K562 (cell line): ENCODE data around the gene ATP1A3. TPM values are rescaled to one million over a fixed set of nuclear protein-coding genes. Genes with fewer than 3 reads are reported as not detected.

Experiments used
- ATAC-seq: fragments of 200-7000 bp; cut with Tn5 transposase; 3 replicates; pipeline ENCODE4 v1.9.1; 2020; ENCODE audit warnings: moderate library complexity
- BruUV-seq: library from RNA; stranded (reverse); fragments of 400-500 nt; replicated peaks from 2 replicates; lab custom pipeline; 2021; lab: Mats Ljungman, UMichigan
- CTCF ChIA-PET: fragments of 300-600 bp; formaldehyde crosslinking; extraction: SDS; loops from one replicate; lab custom pipeline; 2021; ENCODE audit warnings: low intra/inter-chr PET ratio; lab: Yijun Ruan, JAX
- POLR2A ChIA-PET: fragments of 300-600, 350-650 bp; sonication (Branson Sonifier 250); formaldehyde crosslinking; extraction: SDS; loops from one replicate; lab custom pipeline; 2021; ENCODE audit warnings: antibody characterized with exemption, inconsistent platforms; lab: Yijun Ruan, JAX
- DNase-seq, 4 experiments: peaks; one replicate each; pipeline versions ENCODE4 v3.0.0 to v3.0.0-alpha.2; 2011 to 2018; ENCODE audit warnings: low spot score in 3 of 4, mixed read lengths in 3 of 4; ENCODE audit errors: extremely low read depth in 1 of 4
- FAIRE-seq: peaks from 2 replicates; lab custom pipeline; 2011; peaks lifted over from hg19 to GRCh38; lab: Jason Lieb, UNC
- H2AFZ ChIP-seq: 2 replicates; pipeline ENCODE4 v1.6.0; 2011; ENCODE audit warnings: low read depth, low read length, control low read depth, inconsistent platforms
- H3K27ac ChIP-seq: fragments of 200-600 bp; 3 replicates; pipeline ENCODE4 v1.8.0; 2011; ENCODE audit warnings: low read depth, mild to moderate bottlenecking, control low read depth, inconsistent platforms, low read length, moderate library complexity, mixed read lengths; ENCODE audit errors: extremely low read depth
- H3K27me3 ChIP-seq, 2 experiments: fragments of 300-600 bp in 1 of 2; 2 replicates in 1 of 2; 3 replicates in 1 of 2; pipeline versions ENCODE4 v1.6.0 to v1.8.0; 2011; ENCODE audit warnings: inconsistent platforms in 2 of 2, low read length in 2 of 2, mild to moderate bottlenecking in 1 of 2, mixed read lengths in 1 of 2, moderate library complexity in 1 of 2; ENCODE audit not compliant: control insufficient read depth in 2 of 2, insufficient read depth in 2 of 2
- H3K36me3 ChIP-seq: fragments of 300-600 bp; 3 replicates; pipeline ENCODE4 v1.8.0; 2011; ENCODE audit warnings: mild to moderate bottlenecking, low read length, inconsistent platforms; ENCODE audit not compliant: control insufficient read depth, insufficient read depth
- H3K4me1 ChIP-seq, 2 experiments: fragments of 200-600 bp in 1 of 2; replicated peaks in 1 of 2; 2 replicates in 1 of 2; 3 replicates in 1 of 2; pipeline versions ENCODE4 v1.5.1 to v1.8.0; 2011; ENCODE audit warnings: inconsistent platforms in 2 of 2, low read length in 2 of 2, mild to moderate bottlenecking in 1 of 2, mixed read lengths in 1 of 2, moderate library complexity in 1 of 2; ENCODE audit not compliant: control insufficient read depth in 2 of 2, insufficient read depth in 2 of 2
- H3K4me2 ChIP-seq: 2 replicates; pipeline ENCODE4 v1.6.1; 2011; ENCODE audit warnings: low read length, control low read depth, inconsistent platforms, mixed read lengths; ENCODE audit not compliant: insufficient read depth
- H3K4me3 ChIP-seq: fragments of 200-600 bp; sonication (generic), shearing (Covaris generic); 2 replicates; pipeline ENCODE4 v1.5.1; 2016; ENCODE audit warnings: control low read depth, inconsistent platforms
- H3K79me2 ChIP-seq: fragments of 200-600 bp; 3 replicates; pipeline ENCODE4 v1.8.0; 2011; ENCODE audit warnings: low read length, inconsistent platforms; ENCODE audit not compliant: control insufficient read depth, insufficient read depth
- H3K9ac ChIP-seq, 2 experiments: 2 replicates each; pipeline versions ENCODE4 v1.6.0 to v1.6.1; 2011; ENCODE audit warnings: low read depth in 2 of 2, low read length in 2 of 2, control low read depth in 1 of 2, inconsistent platforms in 1 of 2, mild to moderate bottlenecking in 1 of 2, mixed read lengths in 1 of 2; ENCODE audit not compliant: insufficient read depth in 1 of 2
- H3K9me1 ChIP-seq: one replicate; pipeline ENCODE4 v1.6.0; 2011; ENCODE audit warnings: inconsistent platforms, mild to moderate bottlenecking, low read length, moderate library complexity; ENCODE audit not compliant: control insufficient read depth, insufficient read depth
- H3K9me3 ChIP-seq: replicated peaks from 2 replicates; pipeline ENCODE4 v1.5.1; 2011; ENCODE audit warnings: low read depth, low read length, inconsistent platforms; ENCODE audit not compliant: control insufficient read depth, insufficient read depth
- H4K20me1 ChIP-seq: replicated peaks from 2 replicates; pipeline ENCODE4 v1.6.1; 2011; ENCODE audit warnings: low read length, inconsistent platforms, mixed read lengths; ENCODE audit not compliant: control insufficient read depth, insufficient read depth
- DNMT1 ChIP-seq: fragments of 450-650 bp; IDR thresholded peaks from 2 replicates; pipeline ENCODE4 v1.6.1; 2016; ENCODE audit warnings: antibody characterized with exemption, mild to moderate bottlenecking
- EGR1 ChIP-seq: fragments of 450-650 bp; conservative IDR thresholded peaks from 2 replicates; pipeline ENCODE4 v1.6.1; 2017; ENCODE audit warnings: mild to moderate bottlenecking
- MBD2 ChIP-seq: sonication (generic); IDR thresholded peaks from 2 replicates; pipeline ENCODE4 v1.6.1; 2016; ENCODE audit warnings: low read depth, borderline replicate concordance
- MEF2D ChIP-seq: conservative IDR thresholded peaks from 2 replicates; pipeline ENCODE4 v1.6.1; 2016; ENCODE audit warnings: low read depth, missing genetic modification characterization, missing compliant biosample characterization
- NR2C1 ChIP-seq, 2 experiments: fragments of 450-650 bp; IDR thresholded peaks; 2 replicates each; pipeline ENCODE4 v1.6.1; 2017; ENCODE audit warnings: mild to moderate bottlenecking in 2 of 2, antibody characterized with exemption in 1 of 2, inconsistent platforms in 1 of 2, missing compliant biosample characterization in 1 of 2, missing genetic modification characterization in 1 of 2
- POLR2AphosphoS5 ChIP-seq: IDR thresholded peaks from 2 replicates; pipeline ENCODE4 v1.6.1; 2011; ENCODE audit warnings: mild to moderate bottlenecking, low read depth, low read length, moderate library complexity; ENCODE audit not compliant: control insufficient read depth, insufficient read depth
- RBM34 ChIP-seq: fragments of 200-400 bp; formaldehyde crosslinking; IDR thresholded peaks from 2 replicates; pipeline ENCODE4 v1.6.1; 2018; ENCODE audit warnings: low read length, borderline replicate concordance; ENCODE audit not compliant: insufficient read depth
- TBL1XR1 ChIP-seq, 2 experiments: IDR thresholded peaks; 2 replicates each; pipeline ENCODE4 v1.6.1; 2012; ENCODE audit warnings: improper control_type of control experiment in 2 of 2, low read length in 2 of 2, mild to moderate bottlenecking in 1 of 2
- ZC3H11A ChIP-seq: IDR thresholded peaks from 2 replicates; pipeline ENCODE4 v1.6.1; 2012; ENCODE audit warnings: low read depth, low read length, improper control_type of control experiment
- ZNF561 ChIP-seq: fragments of 450-650 bp; formaldehyde crosslinking; conservative IDR thresholded peaks from 2 replicates; pipeline ENCODE4 v1.4.0; 2020; ENCODE audit warnings: mild to moderate bottlenecking, moderate library complexity
- WGBS: fragments of 100-300 bp; shearing (Covaris generic); methylation state at CpG from one replicate; pipeline ENCODE4 v1.1.6; 2016; ENCODE audit warnings: low coverage, mixed read lengths; ENCODE audit not compliant: insufficient coverage; ENCODE audit errors: missing lambda C conversion rate; 5-methylcytosine and 5-hydroxymethylcytosine counted together
- in situ Hi-C: fragments of 300-500 bp; cut with MboI; formaldehyde crosslinking; loops from 4 replicates; pipeline ENCODE4 v1.15.0; 2018; ENCODE audit warnings: inconsistent platforms, mixed read lengths
- intact Hi-C: fragments of 100-400 bp; cut with micrococcal nuclease; formaldehyde crosslinking; loops from 2 replicates; pipeline ENCODE4 v1.14.2; 2022
- polyA plus RNA-seq, 8 experiments: library from polyadenylated mRNA; depleted of rRNA in 4 of 8; stranded (reverse) in 5 of 8; unstranded in 3 of 8; fragments of >200 nt; fragmentation: Nextera tagmentation in 2 of 8; fragmentation: Illumina TruSeq in 1 of 8; extraction: Ambion mirVana in 2 of 8; extraction: Trizol in 1 of 8; gene quantifications; 2 replicates each; pipeline versions ENCODE4 v1.2.1 to v1.2.3, GENCODE V29; 2011 to 2014; ENCODE audit warnings: inconsistent platforms in 1 of 8, missing spikeins in 1 of 8
- total RNA-seq, 7 experiments: library from RNA; depleted of rRNA in 6 of 7; stranded (reverse); fragments of >200 nt in 6 of 7; fragmentation: Illumina TruSeq in 2 of 7; extraction: Trizol in 2 of 7; gene quantifications; 2 replicates each; pipeline versions ENCODE4 v1.2.1 to v1.2.3, GENCODE V29; 2011 to 2021; ENCODE audit warnings: low replicate concordance in 1 of 7
- TF ChIP-seq, protein P1 (sequence below): fragments of 450-650 bp; formaldehyde crosslinking; IDR thresholded peaks from 2 replicates; pipeline ENCODE4 v1.4.0; 2020; ENCODE audit warnings: mild to moderate bottlenecking, moderate library complexity
- TF ChIP-seq, protein P2 (sequence below): fragments of 250-450 bp; sonication (Bioruptor Pico); IDR thresholded peaks from 2 replicates; pipeline ENCODE4 v1.5.0; 2022; ENCODE audit warnings: mild to moderate bottlenecking

The ATP1A3 gene
- total and polyA plus RNA-seq, 9 of the 15 experiments (the other 6 are each of a cell fraction or from before 2014, with no cell fraction given): 0.03 to 1.0 (median 0.17) TPM; not detected in 3

DNA sequence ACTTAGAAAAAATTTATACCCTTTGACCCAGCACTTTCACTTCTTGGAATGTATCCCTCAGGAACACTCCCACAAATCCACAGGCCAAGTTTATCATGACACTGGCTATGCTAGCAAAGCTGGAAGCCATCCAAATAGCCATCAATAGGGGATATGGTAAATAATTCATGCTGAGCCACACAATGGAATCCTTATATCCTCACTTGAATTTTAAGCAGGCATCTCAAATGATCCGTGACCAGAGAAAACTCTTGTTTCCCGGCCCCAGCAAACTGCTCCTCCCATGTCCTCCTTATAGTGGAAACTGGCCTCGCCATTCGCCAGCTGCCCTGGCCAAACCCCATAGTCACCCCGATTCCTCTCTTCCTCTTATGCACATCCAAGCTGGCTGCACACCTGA, 38.4 kb upstream of the ATP1A3 start:
- intact Hi-C loops (no loop called here), in situ Hi-C loops (no loop called here)
- Histone ChIP-seq H3K4me1 (no peaks in the 10 kb centered on the region), H2AFZ (no peak overlapping the region), H4K20me1 (peaks cover 4% of the 10 kb centered on the region; the same call in 1 of the 2 replicates), H3K36me3 (no peaks in the 10 kb centered on the region), H3K9me3 (no peaks in the 10 kb centered on the region), H3K4me3 (no peak overlapping the region), H3K27me3 (peaks cover 19 to 42% of the 10 kb centered on the region in 2 experiments), H3K79me2 (no peaks in the 10 kb centered on the region), H3K27ac (no peak overlapping the region), H3K9ac (no peak overlapping the region), H3K9me1 (no peaks in the 10 kb centered on the region), H3K4me2 (no peak overlapping the region)
- BruUV-seq: no TSS peak
- no peak for ATAC-seq
- no peak for DNase-seq
- ChIA-PET CTCF (no interaction called here), POLR2A (no interaction called here)
- WGBS: 0% methylated on average over 5 of the region's 5 CpGs
- TF ChIP-seq MBD2 (no peak), ZC3H11A (no peak), MEF2D (no peak), NR2C1 (IDR thresholded peaks at IDR 0.05) (no peak), NR2C1 (tag; IDR thresholded peaks at IDR 0.05) (no peak), ZNF561 (no peak), POLR2AphosphoS5 (no peak), EGR1 (no peak), RBM34 (no peak), TBL1XR1 (IDR thresholded peaks at IDR 0.05; ENCODE audit: low read length in 2 of 2) (no peak), DNMT1 (no peak)
- TF ChIP-seq, protein P1, sequence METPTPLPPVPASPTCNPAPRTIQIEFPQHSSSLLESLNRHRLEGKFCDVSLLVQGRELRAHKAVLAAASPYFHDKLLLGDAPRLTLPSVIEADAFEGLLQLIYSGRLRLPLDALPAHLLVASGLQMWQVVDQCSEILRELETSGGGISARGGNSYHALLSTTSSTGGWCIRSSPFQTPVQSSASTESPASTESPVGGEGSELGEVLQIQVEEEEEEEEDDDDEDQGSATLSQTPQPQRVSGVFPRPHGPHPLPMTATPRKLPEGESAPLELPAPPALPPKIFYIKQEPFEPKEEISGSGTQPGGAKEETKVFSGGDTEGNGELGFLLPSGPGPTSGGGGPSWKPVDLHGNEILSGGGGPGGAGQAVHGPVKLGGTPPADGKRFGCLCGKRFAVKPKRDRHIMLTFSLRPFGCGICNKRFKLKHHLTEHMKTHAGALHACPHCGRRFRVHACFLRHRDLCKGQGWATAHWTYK (CRISPR knock-in tag): no peak
- TF ChIP-seq, protein P2, sequence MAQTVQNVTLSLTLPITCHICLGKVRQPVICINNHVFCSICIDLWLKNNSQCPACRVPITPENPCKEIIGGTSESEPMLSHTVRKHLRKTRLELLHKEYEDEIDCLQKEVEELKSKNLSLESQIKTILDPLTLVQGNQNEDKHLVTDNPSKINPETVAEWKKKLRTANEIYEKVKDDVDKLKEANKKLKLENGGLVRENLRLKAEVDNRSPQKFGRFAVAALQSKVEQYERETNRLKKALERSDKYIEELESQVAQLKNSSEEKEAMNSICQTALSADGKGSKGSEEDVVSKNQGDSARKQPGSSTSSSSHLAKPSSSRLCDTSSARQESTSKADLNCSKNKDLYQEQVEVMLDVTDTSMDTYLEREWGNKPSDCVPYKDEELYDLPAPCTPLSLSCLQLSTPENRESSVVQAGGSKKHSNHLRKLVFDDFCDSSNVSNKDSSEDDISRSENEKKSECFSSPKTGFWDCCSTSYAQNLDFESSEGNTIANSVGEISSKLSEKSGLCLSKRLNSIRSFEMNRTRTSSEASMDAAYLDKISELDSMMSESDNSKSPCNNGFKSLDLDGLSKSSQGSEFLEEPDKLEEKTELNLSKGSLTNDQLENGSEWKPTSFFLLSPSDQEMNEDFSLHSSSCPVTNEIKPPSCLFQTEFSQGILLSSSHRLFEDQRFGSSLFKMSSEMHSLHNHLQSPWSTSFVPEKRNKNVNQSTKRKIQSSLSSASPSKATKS: no peak
- no peak for FAIRE-seq
